SU-DHL-6 (cell line): Measurements from ENCODE around the gene PID1.
"Not testable (repeated sequence)": the region's sequence is repeated elsewhere in the genome, so short reads cannot be mapped to it uniquely, and the experiment has no call there.

Source experiments
- H2AFZ ChIP-seq: fragments of 200-600 bp; sonication (generic); 2 replicates; pipeline ENCODE4 v1.6.1; 2014; ENCODE audit warnings: low read depth, mild to moderate bottlenecking, moderate library complexity, mixed read lengths, antibody characterized with exemption, low read length; ENCODE audit not compliant: severe bottlenecking
- H3F3A ChIP-seq: fragments of 200-600 bp; shearing (Covaris generic); 2 replicates; pipeline ENCODE4 v1.6.0; 2016; ENCODE audit warnings: antibody characterized with exemption, mild to moderate bottlenecking; ENCODE audit not compliant: insufficient read depth
- H3K27ac ChIP-seq: fragments of 200-600 bp; sonication (generic); 2 replicates; pipeline ENCODE4 v1.5.1; 2016; ENCODE audit warnings: low read depth, mild to moderate bottlenecking, low read length, moderate library complexity, mixed read lengths
- H3K27me3 ChIP-seq: fragments of 200-600 bp; sonication (generic), shearing (Covaris generic); 2 replicates; pipeline ENCODE4 v1.6.0; 2014; ENCODE audit warnings: mild to moderate bottlenecking, low read length
- H3K36me3 ChIP-seq: fragments of 200-600 bp; sonication (generic); 2 replicates; pipeline ENCODE4 v1.6.1; 2014; ENCODE audit warnings: mild to moderate bottlenecking, low read length, mixed read lengths
- H3K4me2 ChIP-seq: fragments of 300-600, 200-600 bp; shearing (Covaris generic), sonication (generic); 2 replicates; pipeline ENCODE4 v1.6.0; 2014; ENCODE audit warnings: low read length, low read depth, mild to moderate bottlenecking; ENCODE audit not compliant: poor library complexity, severe bottlenecking
- H3K4me3 ChIP-seq: fragments of 200-600 bp; sonication (generic); 2 replicates; pipeline ENCODE4 v1.5.1; 2014; ENCODE audit warnings: antibody characterized with exemption, low read length, mild to moderate bottlenecking, mixed read lengths; ENCODE audit not compliant: insufficient read depth, poor library complexity, severe bottlenecking
- H3K79me2 ChIP-seq: fragments of 200-600 bp; sonication (generic); 2 replicates; pipeline ENCODE4 v1.6.1; 2014; ENCODE audit warnings: mild to moderate bottlenecking, low read length, moderate library complexity; ENCODE audit not compliant: insufficient read depth
- H3K9ac ChIP-seq: fragments of 200-600 bp; sonication (generic); 2 replicates; pipeline ENCODE4 v1.7.0; 2014; ENCODE audit warnings: mild to moderate bottlenecking, low read length
- H3K9me2 ChIP-seq: fragments of 200-600 bp; sonication (generic); replicated peaks from 2 replicates; pipeline ENCODE4 v1.6.1; 2014; ENCODE audit warnings: low read length; ENCODE audit not compliant: insufficient read depth
- H3K9me3 ChIP-seq: fragments of 200-600 bp; sonication (generic); 2 replicates; pipeline ENCODE4 v1.6.1; 2014; ENCODE audit warnings: low read length, mixed read lengths; ENCODE audit not compliant: insufficient read depth
- H4K20me1 ChIP-seq: fragments of 200-600 bp; sonication (generic); 2 replicates; pipeline ENCODE4 v1.6.1; 2014; ENCODE audit warnings: low read depth, mild to moderate bottlenecking, antibody characterized with exemption, low read length, moderate library complexity, mixed read lengths
- CTCF ChIP-seq: fragments of 200-600 bp; sonication (generic); IDR thresholded peaks from one replicate; pipeline ENCODE4 v1.5.1; 2017; ENCODE audit warnings: antibody characterized with exemption, mild to moderate bottlenecking, low read length, moderate library complexity; ENCODE audit not compliant: insufficient read depth, poor library complexity, severe bottlenecking
- EZH2phosphoT487 ChIP-seq: fragments of 200-600 bp; sonication (generic), shearing (Covaris generic); conservative IDR thresholded peaks from 2 replicates; pipeline ENCODE4 v1.6.1; 2018; ENCODE audit warnings: mild to moderate bottlenecking, antibody characterized with exemption, low read length, moderate library complexity, mixed read lengths

The PID1 gene

GRCh38 chr2:229195346-229195947, 75.6 kb downstream of the PID1 start:
- Histone ChIP-seq H3K27ac (no peak overlapping the region), H3K9me3 (no peaks in the 10 kb centered on the region), H3K79me2 (no peaks in the 10 kb centered on the region), H3K4me3 (no peak overlapping the region), H3K4me2 (no peak overlapping the region), H3F3A (no peaks in the 10 kb centered on the region), H3K36me3 (no peaks in the 10 kb centered on the region), H3K27me3 (no peaks in the 10 kb centered on the region), H3K9me2 (no peaks in the 10 kb centered on the region), H4K20me1 (no peaks in the 10 kb centered on the region), H2AFZ (no peak overlapping the region), H3K9ac (no peak overlapping the region)
- TF ChIP-seq CTCF (no peak), EZH2phosphoT487 (no peak)

GRCh38 chr2:229193281-229193680, 77.8 kb downstream of the PID1 start:
- H3K9me3 ChIP-seq, result no peaks in the 10 kb centered on the region
- H2AFZ ChIP-seq, result no peak overlapping the region
- no peak overlapping the region for H3K27ac ChIP-seq
- no peak overlapping the region for H3K4me3 ChIP-seq
- H4K20me1 ChIP-seq, result no peaks in the 10 kb centered on the region
- H3K9ac ChIP-seq, result no peak overlapping the region
- no peaks in the 10 kb centered on the region for H3K9me2 ChIP-seq
- H3K27me3 ChIP-seq, result no peaks in the 10 kb centered on the region
- H3K36me3 ChIP-seq, result no peaks in the 10 kb centered on the region
- H3K79me2 ChIP-seq, result no peaks in the 10 kb centered on the region
- no peak overlapping the region for H3K4me2 ChIP-seq
- TF ChIP-seq EZH2phosphoT487 (no peak), CTCF (no peak)
- no peaks in the 10 kb centered on the region for H3F3A ChIP-seq

- H2AFZ ChIP-seq, result no peak overlapping the region
- no peaks in the 10 kb centered on the region for H3K27me3 ChIP-seq
- no peaks in the 10 kb centered on the region for H3K9me3 ChIP-seq
- H3F3A ChIP-seq, result no peaks in the 10 kb centered on the region
- no peak for TF ChIP-seq CTCF
- TF ChIP-seq EZH2phosphoT487, result no peak
- no peaks in the 10 kb centered on the region for H3K9me2 ChIP-seq
- no peaks in the 10 kb centered on the region for H4K20me1 ChIP-seq
- no peaks in the 10 kb centered on the region for H3K79me2 ChIP-seq
- no peaks in the 10 kb centered on the region for H3K36me3 ChIP-seq
- no peak overlapping the region for H3K4me2 ChIP-seq
- H3K4me3 ChIP-seq, result no peak overlapping the region
- H3K9ac ChIP-seq, result no peak overlapping the region
- no peak overlapping the region for H3K27ac ChIP-seq
These were observed 79.7 kb downstream of the PID1 start for GRCh38 chr2:229191413-229191812.

- H3K9me2 ChIP-seq, H4K20me1 ChIP-seq: not testable (repeated sequence)
These were observed 84.0 kb downstream of the PID1 start for GRCh38 chr2:229187123-229187522.

More at GRCh38 chr2:229187123-229187522, 84.0 kb downstream of the PID1 start:
- not testable (repeated sequence) for H2AFZ ChIP-seq, H3K36me3 ChIP-seq, H3K9me3 ChIP-seq, H3K4me2 ChIP-seq, H3K4me3 ChIP-seq, H3K27me3 ChIP-seq, H3F3A ChIP-seq, H3K27ac ChIP-seq, H3K9ac ChIP-seq, H3K79me2 ChIP-seq
